Measurements from ENCODE around the gene PIGO.

PIGO gene

GRCh38 chr9:35108461-35108860, 12.1 kb upstream of the PIGO start:
- in situ Hi-C loops (cut with HindIII; ENCODE audit: low pct_ligation_motif_present, low pct_unique_long_range_greater_than_20kb, low sequenced_read_pairs), result no loop called here
- DNase-seq, result no peak

- in situ Hi-C loops (cut with HindIII; ENCODE audit: low pct_ligation_motif_present, low pct_unique_long_range_greater_than_20kb, low sequenced_read_pairs), result no loop called here
- no peak for DNase-seq
Measured at GRCh38 chr9:35107297-35108290, 11.2 kb upstream of the PIGO start.

GRCh38 chr9:35106343-35106730, 9.9 kb upstream of the PIGO start:
- DNase-seq, result no peak
- in situ Hi-C loops (cut with HindIII; ENCODE audit: low pct_ligation_motif_present, low pct_unique_long_range_greater_than_20kb, low sequenced_read_pairs), result no loop called here

GRCh38 chr9:35105571-35106342, 9.4 kb upstream of the PIGO start:
- in situ Hi-C loops (cut with HindIII; ENCODE audit: low pct_ligation_motif_present, low pct_unique_long_range_greater_than_20kb, low sequenced_read_pairs), result no loop called here
- DNase-seq, result no peak

- in situ Hi-C loops (cut with HindIII; ENCODE audit: low pct_ligation_motif_present, low pct_unique_long_range_greater_than_20kb, low sequenced_read_pairs), result no loop called here
- DNase-seq, result no peak
Measured at GRCh38 chr9:35105126-35105525, 8.7 kb upstream of the PIGO start.

- in situ Hi-C loops (cut with HindIII; ENCODE audit: low pct_ligation_motif_present, low pct_unique_long_range_greater_than_20kb, low sequenced_read_pairs), result no loop called here
- DNase-seq, result no peak
Measured at GRCh38 chr9:35104586-35104985, 8.2 kb upstream of the PIGO start.

- no peak for DNase-seq
- in situ Hi-C loops (cut with HindIII; ENCODE audit: low pct_ligation_motif_present, low pct_unique_long_range_greater_than_20kb, low sequenced_read_pairs), result no loop called here
Measured at GRCh38 chr9:35103660-35104191, 7.3 kb upstream of the PIGO start.

GRCh38 chr9:35102769-35103659, 6.6 kb upstream of the PIGO start, which contains the start of gene STOML2:
Gene STOML2 (minus strand): TSS chr9:35103131. CDS start chr9:35103094, 37 bp downstream.
- in situ Hi-C loops (cut with HindIII; ENCODE audit: low pct_ligation_motif_present, low pct_unique_long_range_greater_than_20kb, low sequenced_read_pairs), result no loop called here

GRCh38 chr9:35102465-35102768, 6.0 kb upstream of the PIGO start:
- peak; percentile 11 for DNase-seq
- in situ Hi-C loops (cut with HindIII; ENCODE audit: low pct_ligation_motif_present, low pct_unique_long_range_greater_than_20kb, low sequenced_read_pairs), result no loop called here

More at GRCh38 chr9:35102769-35103659, 6.6 kb upstream of the PIGO start, which contains the start of gene STOML2:
- DNase-seq, result peak; percentile 94

- in situ Hi-C loops (cut with HindIII; ENCODE audit: low pct_ligation_motif_present, low pct_unique_long_range_greater_than_20kb, low sequenced_read_pairs), result no loop called here
Measured at GRCh38 chr9:35097573-35097972, 1.2 kb upstream of the PIGO start.

GRCh38 chr9:35091536-35091935, 4.9 kb downstream of the PIGO start:
- in situ Hi-C loops (cut with HindIII; ENCODE audit: low pct_ligation_motif_present, low pct_unique_long_range_greater_than_20kb, low sequenced_read_pairs), result no loop called here
- DNase-seq, result no peak

More at GRCh38 chr9:35097573-35097972, 1.2 kb upstream of the PIGO start:
- DNase-seq, result no peak

- no peak for DNase-seq
- in situ Hi-C loops (cut with HindIII; ENCODE audit: low pct_ligation_motif_present, low pct_unique_long_range_greater_than_20kb, low sequenced_read_pairs), result no loop called here
Measured at GRCh38 chr9:35089434-35089833, 7.0 kb downstream of the PIGO start.

- no peak for DNase-seq
- in situ Hi-C loops (cut with HindIII; ENCODE audit: low pct_ligation_motif_present, low pct_unique_long_range_greater_than_20kb, low sequenced_read_pairs), result no loop called here
Measured at GRCh38 chr9:35085078-35085477, 11.3 kb downstream of the PIGO start.

- in situ Hi-C loops (cut with HindIII; ENCODE audit: low pct_ligation_motif_present, low pct_unique_long_range_greater_than_20kb, low sequenced_read_pairs), result no loop called here
Measured at GRCh38 chr9:35079426-35080341, 16.7 kb downstream of the PIGO start, which contains the start of gene FANCG. Gene FANCG (minus strand): TSS chr9:35079942. CDS start chr9:35079524, 418 bp downstream.

GRCh38 chr9:35079041-35079425, 17.4 kb downstream of the PIGO start:
- DNase-seq, result no peak
- in situ Hi-C loops (cut with HindIII; ENCODE audit: low pct_ligation_motif_present, low pct_unique_long_range_greater_than_20kb, low sequenced_read_pairs), result no loop called here

More at GRCh38 chr9:35079426-35080341, 16.7 kb downstream of the PIGO start, which contains the start of gene FANCG:
- peak; percentile 90 for DNase-seq

GRCh38 chr9:35078066-35078465, 18.3 kb downstream of the PIGO start:
- DNase-seq, result no peak
- in situ Hi-C loops (cut with HindIII; ENCODE audit: low pct_ligation_motif_present, low pct_unique_long_range_greater_than_20kb, low sequenced_read_pairs), result no loop called here

GRCh38 chr9:35076848-35077247, 19.5 kb downstream of the PIGO start:
- no peak for DNase-seq
- in situ Hi-C loops (cut with HindIII; ENCODE audit: low pct_ligation_motif_present, low pct_unique_long_range_greater_than_20kb, low sequenced_read_pairs), result no loop called here

All from ACHN (cell line).